IPS-NIHi7 (cell line): Measurements from ENCODE around the gene EML1.

Experiments
- DNase-seq: peaks from one replicate; pipeline ENCODE4 v3.0.0; 2012; ENCODE audit warnings: mixed read lengths; ENCODE audit errors: extremely low spot score

EML1 gene

GRCh38 chr14:99793213-99794150 lies at the start of gene EML1:
TSS of gene EML1 (plus strand) at chr14:99793413. CDS start at chr14:99793477, 64 bp downstream.
- peak; percentile 98 for DNase-seq

- peak; percentile 77 for DNase-seq
Measured at GRCh38 chr14:99744199-99744872, 48.9 kb upstream of the EML1 start.

GRCh38 chr14:99744873-99745224 lies 48.4 kb upstream of the EML1 start:
- DNase-seq: no peak

DNA sequence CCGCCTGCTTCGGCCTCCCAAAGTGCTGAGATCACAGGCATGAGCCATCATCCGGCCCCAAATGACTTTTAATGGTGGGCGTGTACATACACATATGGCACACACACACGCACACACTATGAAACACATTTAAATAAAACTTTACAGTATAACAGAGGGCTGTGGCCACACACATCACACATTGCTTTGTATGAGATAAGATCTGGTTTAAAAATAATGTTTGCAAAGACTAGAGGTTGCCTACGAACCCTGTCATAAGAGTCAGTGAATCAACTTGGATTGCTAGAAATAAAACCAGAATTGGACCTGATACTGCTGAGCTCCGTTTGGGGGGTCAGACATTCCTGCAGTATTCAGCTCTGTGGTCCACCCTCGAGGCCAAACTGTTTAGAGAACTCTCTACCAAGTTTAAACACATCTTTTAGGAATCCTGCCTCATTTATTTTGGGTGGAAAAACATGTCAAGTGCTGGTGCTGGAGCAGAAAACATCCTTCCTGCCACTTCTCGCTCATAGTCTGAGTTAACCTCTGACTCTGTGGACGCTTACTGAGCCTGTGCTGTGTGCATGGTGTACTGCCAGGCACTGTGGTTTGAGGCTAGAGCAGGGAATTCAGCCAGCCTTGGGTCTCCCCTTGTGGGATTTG lies 47.8 kb upstream of the EML1 start:
- no peak for DNase-seq

GRCh38 chr14:99747167-99747566 lies 46.0 kb upstream of the EML1 start:
- DNase-seq: no peak

GRCh38 chr14:99747582-99748330 lies 45.5 kb upstream of the EML1 start:
- no peak for DNase-seq

GRCh38 chr14:99748529-99748928 lies 44.7 kb upstream of the EML1 start:
- DNase-seq: no peak

GRCh38 chr14:99749142-99749541 lies 44.1 kb upstream of the EML1 start:
- DNase-seq: no peak

DNA sequence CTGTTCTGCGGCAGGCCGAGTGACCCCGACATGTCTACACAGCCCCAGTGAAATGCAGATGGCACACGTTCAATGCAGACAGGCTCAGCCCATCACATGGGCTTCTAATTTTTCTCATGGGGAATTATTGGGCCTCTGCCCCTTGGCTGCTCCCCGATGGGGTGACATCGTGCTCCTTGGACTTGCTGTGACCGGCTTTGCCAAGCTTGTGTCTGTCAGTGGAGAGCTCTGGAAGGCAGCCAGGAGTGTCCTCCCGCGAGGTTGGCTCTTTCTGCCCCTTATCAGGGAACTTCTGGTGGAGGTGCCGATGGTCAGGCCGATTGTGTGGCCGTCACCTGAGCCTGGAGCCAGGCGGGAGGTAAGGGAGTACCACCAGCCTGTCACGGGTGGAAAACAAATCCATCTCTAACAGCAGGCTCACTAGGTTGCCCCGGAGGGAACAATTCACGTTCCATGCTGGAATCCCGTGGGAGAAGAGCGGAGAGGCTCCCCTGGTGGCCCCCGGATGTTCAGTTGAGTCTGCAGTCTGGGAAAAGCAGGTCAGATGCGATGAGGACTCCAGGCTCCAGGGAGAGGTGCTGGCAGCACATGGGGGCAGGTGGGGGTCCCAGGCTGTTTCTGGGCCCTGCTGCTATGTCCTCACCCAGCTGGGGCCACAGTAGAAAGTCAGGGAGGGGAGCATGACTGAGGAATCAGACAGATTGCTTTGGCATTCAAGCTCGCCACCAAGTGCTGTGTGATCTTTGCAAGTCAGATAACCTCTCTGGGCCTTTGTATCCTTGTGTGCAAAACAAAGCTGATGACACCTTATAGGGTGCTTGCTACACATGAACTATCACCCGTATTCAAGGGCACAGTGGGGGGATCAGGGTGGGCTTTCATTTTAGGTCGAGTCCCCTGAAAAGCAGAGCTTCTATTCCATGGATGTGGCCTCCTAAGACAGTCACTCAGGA lies 43.2 kb upstream of the EML1 start:
- no peak for DNase-seq

- no peak for DNase-seq
Measured at GRCh38 chr14:99750746-99751450, 42.3 kb upstream of the EML1 start.

- no peak for DNase-seq
Measured at GRCh38 chr14:99751539-99752485, 41.4 kb upstream of the EML1 start.

GRCh38 chr14:99752486-99753121 lies 40.6 kb upstream of the EML1 start:
- no peak for DNase-seq

DNA sequence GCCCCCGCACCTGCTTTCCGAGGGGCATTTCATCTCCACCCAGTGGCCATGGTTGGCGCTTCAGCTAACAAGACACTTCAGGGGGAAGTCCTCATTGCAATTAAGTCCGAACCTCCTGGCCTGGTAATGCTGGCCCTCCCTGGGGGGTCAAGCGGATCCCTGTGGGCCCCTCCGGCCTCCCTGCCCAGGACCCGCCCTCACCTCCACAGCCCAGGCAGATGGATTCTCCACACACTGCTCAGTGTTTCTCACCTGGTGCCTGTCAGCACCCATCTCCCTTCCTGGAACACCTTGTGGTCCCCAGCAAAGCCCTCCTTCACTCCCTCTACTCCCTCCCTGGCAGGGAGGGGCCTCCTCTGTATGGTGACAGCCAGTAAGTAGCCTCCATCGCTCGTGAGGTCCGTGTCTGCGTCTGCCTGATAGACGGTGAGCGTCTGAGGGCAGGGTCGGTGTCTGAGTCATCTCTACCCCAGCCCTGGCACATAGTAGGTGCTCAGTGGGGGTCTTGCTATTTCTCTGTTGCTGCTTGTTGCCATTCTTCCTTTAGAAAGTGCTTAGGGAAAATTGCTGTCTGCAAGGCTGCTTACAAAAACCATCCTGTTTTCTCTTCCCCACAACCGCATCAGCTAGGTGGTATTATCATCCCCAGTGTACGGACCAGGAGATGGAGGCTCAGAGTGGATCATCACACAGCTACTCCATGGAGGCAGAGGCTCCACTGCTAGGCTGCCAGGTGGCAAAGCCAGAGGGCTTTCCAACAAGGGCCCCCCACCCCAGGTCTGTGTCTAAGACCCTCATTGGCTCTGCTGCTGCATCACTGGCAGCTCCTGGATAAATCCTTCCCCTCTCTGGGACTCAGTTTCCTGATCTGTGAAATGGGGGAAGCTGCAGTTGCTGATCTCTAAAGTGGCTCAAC lies 39.7 kb upstream of the EML1 start:
- DNase-seq: peak; percentile 50

DNA sequence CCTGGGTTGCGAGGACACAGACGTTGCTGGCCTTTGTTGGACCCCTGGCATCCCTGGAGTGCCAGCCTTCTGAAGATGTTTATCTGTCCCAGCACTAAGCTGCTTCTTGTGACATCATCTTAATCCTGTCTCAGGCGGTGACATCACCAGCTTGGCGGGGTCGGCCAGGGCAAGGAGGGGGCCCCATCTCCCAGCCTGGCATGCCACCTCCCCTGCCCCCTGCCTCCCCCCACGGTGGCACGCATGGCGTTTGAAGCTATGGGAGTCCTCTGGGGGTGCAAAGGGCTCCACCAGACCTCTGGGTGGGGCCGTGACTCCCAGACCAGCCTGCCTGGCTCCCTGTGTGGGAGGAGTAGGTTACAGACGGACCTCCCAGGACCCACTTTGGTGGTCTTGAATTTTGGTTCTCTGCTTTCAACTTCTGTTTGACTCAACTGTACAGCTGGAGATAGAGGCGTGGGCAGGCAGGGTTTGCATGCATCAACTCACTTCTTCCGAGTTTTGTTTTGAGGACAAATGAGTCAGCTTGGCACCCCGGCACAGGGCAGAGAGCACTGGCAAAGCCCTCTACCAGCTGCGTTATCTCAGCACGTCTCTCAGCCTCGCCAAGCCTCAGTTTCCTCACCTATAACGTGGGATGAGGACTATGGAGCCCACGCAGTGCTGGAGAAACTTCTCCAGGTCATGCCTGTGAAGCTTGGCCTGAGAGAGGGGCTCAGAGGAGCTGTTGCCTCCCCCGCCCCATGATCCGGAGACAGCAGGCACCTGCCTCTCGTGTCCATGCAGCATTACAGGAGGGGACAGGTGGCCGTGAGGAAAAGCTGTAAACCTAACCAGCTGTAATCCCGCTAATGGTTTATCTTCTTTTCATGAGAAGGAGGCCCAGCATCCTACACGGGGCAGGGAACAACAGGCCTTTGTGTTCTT lies 38.8 kb upstream of the EML1 start:
- DNase-seq: no peak

DNA sequence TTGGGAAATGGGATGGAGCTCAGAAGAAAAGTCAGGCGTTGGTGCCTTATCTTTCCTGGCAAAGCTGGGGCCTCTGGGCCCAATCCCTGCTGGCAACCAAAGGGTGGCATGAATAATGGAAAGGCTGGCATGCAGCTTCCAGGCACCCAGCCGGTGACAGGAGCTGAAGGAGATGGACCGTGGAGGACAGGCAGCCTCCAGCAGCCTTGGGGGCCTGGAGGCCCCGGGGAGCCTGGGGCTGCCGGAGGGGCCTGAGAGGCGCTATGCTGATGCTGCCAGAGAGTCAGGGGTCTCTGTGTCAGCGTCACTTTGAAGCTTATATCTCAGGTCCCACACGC lies 38.2 kb upstream of the EML1 start:
- no peak for DNase-seq
